ENCODE measurements around the gene INHA.

Gene INHA

DNA sequence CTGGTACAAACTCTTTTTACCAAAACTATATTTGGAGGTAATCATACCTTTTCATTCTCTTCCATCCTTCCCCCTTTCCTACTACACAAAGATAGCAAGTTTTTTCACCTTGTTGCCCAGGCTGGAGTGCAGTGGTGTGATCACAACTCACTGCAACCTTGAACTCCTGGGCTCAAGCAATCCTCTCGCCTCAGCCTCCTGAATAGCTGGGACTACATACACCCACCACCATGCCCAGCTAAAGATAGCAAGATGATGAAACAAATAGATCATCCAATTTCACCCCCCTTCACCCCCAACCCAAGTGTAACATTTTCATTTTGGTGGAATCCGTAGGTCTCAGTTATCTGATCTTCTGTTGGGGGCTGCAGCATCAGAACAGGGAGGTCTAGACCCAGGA, 21.0 kb downstream of the INHA start:
- Mint-ChIP-seq H3K9me3 (no peaks in the 10 kb centered on the region), H3K4me1 (peaks cover 49% of the 10 kb centered on the region), H3K27ac (peak overlapping the region; percentile 80 to 100 (median 93)), H3K4me3 (peak overlapping the region in 1 of 3 experiments; percentile 9), H3K27me3 (ENCODE audit: low read depth) (no peaks in the 10 kb centered on the region), H3K36me3 (ENCODE audit: low read depth) (no peaks in the 10 kb centered on the region)
- TF ChIP-seq, protein P1, sequence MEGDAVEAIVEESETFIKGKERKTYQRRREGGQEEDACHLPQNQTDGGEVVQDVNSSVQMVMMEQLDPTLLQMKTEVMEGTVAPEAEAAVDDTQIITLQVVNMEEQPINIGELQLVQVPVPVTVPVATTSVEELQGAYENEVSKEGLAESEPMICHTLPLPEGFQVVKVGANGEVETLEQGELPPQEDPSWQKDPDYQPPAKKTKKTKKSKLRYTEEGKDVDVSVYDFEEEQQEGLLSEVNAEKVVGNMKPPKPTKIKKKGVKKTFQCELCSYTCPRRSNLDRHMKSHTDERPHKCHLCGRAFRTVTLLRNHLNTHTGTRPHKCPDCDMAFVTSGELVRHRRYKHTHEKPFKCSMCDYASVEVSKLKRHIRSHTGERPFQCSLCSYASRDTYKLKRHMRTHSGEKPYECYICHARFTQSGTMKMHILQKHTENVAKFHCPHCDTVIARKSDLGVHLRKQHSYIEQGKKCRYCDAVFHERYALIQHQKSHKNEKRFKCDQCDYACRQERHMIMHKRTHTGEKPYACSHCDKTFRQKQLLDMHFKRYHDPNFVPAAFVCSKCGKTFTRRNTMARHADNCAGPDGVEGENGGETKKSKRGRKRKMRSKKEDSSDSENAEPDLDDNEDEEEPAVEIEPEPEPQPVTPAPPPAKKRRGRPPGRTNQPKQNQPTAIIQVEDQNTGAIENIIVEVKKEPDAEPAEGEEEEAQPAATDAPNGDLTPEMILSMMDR (IDR thresholded peaks at IDR 0.05; ENCODE audit: unreplicated experiment in 3 of 3), result no peak

DNA sequence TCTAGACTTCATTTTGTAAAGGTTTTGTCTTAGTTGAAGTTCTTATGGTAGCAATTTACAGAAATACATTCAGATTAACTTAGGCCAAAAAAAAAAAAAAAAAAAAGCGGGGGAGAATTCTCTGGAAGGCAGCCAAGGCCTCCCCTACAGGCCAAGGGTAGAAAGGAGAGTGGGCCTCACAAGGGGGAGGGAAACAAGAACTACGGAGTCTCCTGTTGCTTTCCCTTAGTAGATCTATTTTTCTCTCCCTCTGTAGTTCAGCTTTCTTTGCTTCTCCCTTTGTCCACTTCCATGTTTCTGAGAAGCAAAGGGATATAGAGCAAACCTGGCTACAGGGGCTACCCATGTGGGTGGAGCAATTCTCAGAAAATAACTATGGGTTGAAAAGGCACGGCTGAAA, 23.1 kb downstream of the INHA start:
- H3K9me3 Mint-ChIP-seq, result no peaks in the 10 kb centered on the region
- H3K27ac Mint-ChIP-seq, result peak overlapping the region; percentile 100
- TF ChIP-seq, protein P1 (IDR thresholded peaks at IDR 0.05; ENCODE audit: unreplicated experiment in 3 of 3), result peak in 1 of 3 experiments; percentile 39
- no peaks in the 10 kb centered on the region for H3K27me3 Mint-ChIP-seq (ENCODE audit: low read depth)
- peaks cover 53% of the 10 kb centered on the region for H3K4me1 Mint-ChIP-seq
- peak overlapping the region; percentile 95 to 97 (median 97) for H3K4me3 Mint-ChIP-seq
- H3K36me3 Mint-ChIP-seq (ENCODE audit: low read depth), result no peaks in the 10 kb centered on the region

DNA sequence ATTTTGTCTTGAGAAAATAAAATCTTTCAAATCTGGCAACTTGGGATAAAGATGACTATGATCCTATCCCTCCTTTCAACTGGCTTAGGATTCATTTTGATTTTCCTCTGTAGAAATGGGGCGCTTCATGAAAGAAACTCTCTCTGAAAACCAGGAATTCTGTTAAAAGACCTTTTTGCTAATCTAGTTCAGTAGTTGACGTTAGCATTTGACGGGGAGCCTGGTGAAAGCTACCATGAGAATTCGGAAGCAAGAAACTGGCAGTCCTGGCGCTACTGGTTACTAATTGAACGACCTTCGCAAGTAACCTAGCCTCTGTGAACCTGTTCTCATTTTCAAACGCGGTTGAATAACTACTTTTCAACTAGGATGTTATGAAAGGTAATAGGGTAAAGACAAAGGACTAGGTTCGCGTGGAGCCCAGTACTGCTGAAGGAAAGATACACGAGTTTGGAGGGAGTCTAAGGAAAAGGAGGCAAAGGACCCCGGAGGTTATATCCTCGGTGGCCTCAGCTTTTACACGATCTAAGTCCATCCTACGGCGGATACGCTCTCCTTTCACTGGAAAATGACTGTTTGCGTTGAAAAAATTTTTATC, 24.9 kb downstream of the INHA start:
- H3K36me3 Mint-ChIP-seq (ENCODE audit: low read depth), result peaks cover 12% of the 10 kb centered on the region
- H3K4me1 Mint-ChIP-seq, result peaks cover 53% of the 10 kb centered on the region
- no peaks in the 10 kb centered on the region for H3K27me3 Mint-ChIP-seq (ENCODE audit: low read depth)
- peak overlapping the region; percentile 100 for H3K27ac Mint-ChIP-seq
- H3K9me3 Mint-ChIP-seq, result no peaks in the 10 kb centered on the region
- TF ChIP-seq, protein P1 (IDR thresholded peaks at IDR 0.05; ENCODE audit: unreplicated experiment in 3 of 3), result no peak
- H3K4me3 Mint-ChIP-seq, result peak overlapping the region; percentile 95 to 97 (median 97)

DNA sequence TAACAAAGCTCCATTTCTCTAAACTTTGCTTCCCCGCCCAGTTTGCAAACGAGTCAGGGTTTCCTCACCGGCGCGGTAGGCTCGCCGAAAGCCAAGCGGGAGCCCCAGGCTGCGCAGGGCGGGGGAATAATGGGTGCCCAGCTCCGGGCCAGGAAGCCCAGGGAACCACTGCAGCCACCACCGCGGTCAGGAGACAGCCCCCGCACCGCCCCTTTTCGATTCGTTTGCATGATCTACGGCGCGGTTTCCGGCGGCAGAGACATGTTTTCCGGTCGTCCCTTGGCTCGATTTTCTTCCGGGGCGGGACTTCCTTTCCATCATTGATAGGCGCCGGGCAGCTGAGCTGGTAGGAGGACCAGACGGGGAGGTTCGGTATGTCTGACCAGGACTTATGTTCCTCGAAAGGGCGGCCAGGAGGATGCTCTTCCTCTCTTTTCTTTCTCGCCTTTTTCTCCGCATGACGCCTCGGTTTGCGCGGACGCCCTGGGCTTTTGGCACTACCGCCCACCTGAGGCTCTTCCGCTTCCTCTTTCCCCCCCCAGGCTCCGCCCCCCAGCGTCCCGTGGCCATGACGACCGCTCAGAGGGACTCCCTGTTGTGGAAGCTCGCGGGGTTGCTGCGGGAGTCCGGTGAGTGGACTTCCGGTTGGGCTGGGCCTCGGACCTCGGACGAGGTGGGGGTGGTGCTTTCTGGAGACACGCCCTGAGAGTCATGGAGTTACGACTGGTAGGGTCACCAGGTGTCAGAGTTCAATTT, 25.6 kb downstream of the INHA start, which contains the start of gene STK11IP:
Gene STK11IP, plus strand, starts transcription at position 306 of the 756 bp plus-strand sequence. Its CDS starts 263 bp downstream, at position 569.
- Mint-ChIP-seq H3K27ac (peak within 1 kb of the TSS; percentile 100), H3K4me1 (peaks cover 47% of the 10 kb centered on the region), H3K4me3 (peak within 1 kb of the TSS; percentile 95 to 97 (median 97)), H3K36me3 (ENCODE audit: low read depth) (peaks cover 15% of the 10 kb centered on the region), H3K9me3 (no peaks in the 10 kb centered on the region), H3K27me3 (ENCODE audit: low read depth) (no peaks in the 10 kb centered on the region)
- TF ChIP-seq, protein P1 (IDR thresholded peaks at IDR 0.05; ENCODE audit: unreplicated experiment in 3 of 3), result no peak

DNA sequence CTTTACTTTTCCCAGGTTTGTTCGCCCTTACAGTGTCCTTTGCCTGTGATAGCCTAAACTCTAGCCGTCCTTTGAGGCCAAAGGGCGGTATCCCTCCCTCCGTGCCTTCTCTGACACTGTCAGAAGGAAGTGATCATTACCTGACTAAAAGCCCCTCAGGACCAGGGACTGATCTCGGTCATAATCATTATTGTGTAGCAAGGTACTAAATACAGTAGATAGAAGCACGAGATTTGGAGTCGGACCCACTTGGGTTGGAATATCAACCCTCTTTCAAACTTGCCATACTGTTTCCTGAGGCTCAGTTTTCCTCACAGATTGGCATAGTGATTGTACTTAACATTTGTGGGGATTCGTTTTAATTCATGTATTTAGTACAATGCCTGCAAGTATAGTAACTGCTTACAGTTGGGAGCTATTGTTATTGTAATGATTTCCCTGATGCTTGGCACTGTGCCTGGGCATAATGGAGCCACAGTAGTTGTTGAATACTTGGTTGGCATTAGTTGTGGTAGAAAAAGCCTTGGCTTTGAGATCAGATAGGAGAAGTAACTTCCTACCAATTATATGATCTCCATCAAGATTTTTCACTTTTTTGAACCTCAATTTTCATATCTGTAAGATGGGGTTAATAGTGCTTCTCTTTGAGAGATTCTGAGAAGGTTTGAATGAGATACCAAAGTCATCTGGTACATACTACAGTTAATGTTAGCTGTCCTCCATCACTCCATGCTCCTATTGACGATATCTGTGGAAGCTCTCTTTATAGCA, 26.4 kb downstream of the INHA start:
- no peaks in the 10 kb centered on the region for H3K27me3 Mint-ChIP-seq (ENCODE audit: low read depth)
- TF ChIP-seq, protein P1 (IDR thresholded peaks at IDR 0.05; ENCODE audit: unreplicated experiment in 3 of 3), result no peak

More for the DNA sequence above, 26.4 kb downstream of the INHA start:
- H3K4me1 Mint-ChIP-seq, result peaks cover 39% of the 10 kb centered on the region
- peak overlapping the region; percentile 95 to 97 (median 97) for H3K4me3 Mint-ChIP-seq
- peaks cover 15% of the 10 kb centered on the region for H3K36me3 Mint-ChIP-seq (ENCODE audit: low read depth)
- no peaks in the 10 kb centered on the region for H3K9me3 Mint-ChIP-seq
- H3K27ac Mint-ChIP-seq, result peak overlapping the region; percentile 100

Measured in nephron (organoid).